SK-N-SH treated with all-trans-retinoic acid at 6 μM for 48 hours (cell line): Measurements from ENCODE around the gene ZWILCH.

Experiments used
- ISL1 ChIP-seq: fragments of 250-450 bp; sonication (Bioruptor Pico); IDR thresholded peaks from 2 replicates; pipeline ENCODE4 v2.1.2; 2022; ENCODE audit warnings: mild to moderate bottlenecking, moderate library complexity
- PATZ1 ChIP-seq: fragments of 250-450 bp; sonication (Bioruptor Pico); IDR thresholded peaks from 2 replicates; pipeline ENCODE4 v1.8.0; 2020; ENCODE audit warnings: mild to moderate bottlenecking, moderate library complexity, borderline replicate concordance

- TF ChIP-seq ISL1 (CRISPR knock-in tag) (no peak), PATZ1 (CRISPR knock-in tag) (no peak)
Observed at GRCh38 chr15:66594836-66595235, 89.7 kb downstream of the ZWILCH start.
